ENCODE results near the gene CD200.
"Not testable (repeated sequence)": the region's sequence is repeated elsewhere in the genome, so short reads cannot be mapped to it uniquely, and the experiment has no call there.

Gene CD200

GRCh38 chr3:112395181-112395895 is 62.4 kb downstream of the CD200 start:
- CTCF ChIA-PET: no interaction called here
- TF ChIP-seq ZNF384 (IDR thresholded peaks at IDR 0.05) (no peak), FOXK2 (IDR thresholded peaks at IDR 0.05) (no peak), PKNOX1 (IDR thresholded peaks at IDR 0.05) (no peak), FOXM1 (IDR thresholded peaks at IDR 0.05; ENCODE audit: borderline replicate concordance) (no peak), LEF1 (IDR thresholded peaks at IDR 0.05; ENCODE audit: borderline replicate concordance) (no peak), ARNT (IDR thresholded peaks at IDR 0.05) (no peak)
- DNase-seq (ENCODE audit: extremely low spot score): no peak
- POLR2A ChIA-PET: no interaction called here

GRCh38 chr3:112395896-112396290 is 62.9 kb downstream of the CD200 start:
- TF ChIP-seq BHLHE40 (IDR thresholded peaks at IDR 0.05; ENCODE audit: borderline replicate concordance) (no peak), ARNT (IDR thresholded peaks at IDR 0.05) (no peak), SP1 (IDR thresholded peaks at IDR 0.05) (no peak), HDGF (IDR thresholded peaks at IDR 0.05; ENCODE audit: borderline replicate concordance) (no peak), FOXA1 (IDR thresholded peaks at IDR 0.05) (no peak)
- ChIA-PET CTCF (no interaction called here), POLR2A (no interaction called here)
- DNase-seq (ENCODE audit: extremely low spot score): no peak

- CTCF ChIA-PET: no interaction called here
- no peak for DNase-seq (ENCODE audit: extremely low spot score)
- POLR2A ChIA-PET: no interaction called here
Measured at GRCh38 chr3:112397556-112397955, 64.6 kb downstream of the CD200 start.

GRCh38 chr3:112399064-112399463 is 66.1 kb downstream of the CD200 start:
- ChIA-PET POLR2A (no interaction called here), CTCF (no interaction called here)
- TF ChIP-seq FOXA1 (IDR thresholded peaks at IDR 0.05) (no peak), SP1 (IDR thresholded peaks at IDR 0.05) (no peak), SUZ12 (IDR thresholded peaks at IDR 0.05) (no peak), FOXK2 (IDR thresholded peaks at IDR 0.05) (no peak), HDGF (IDR thresholded peaks at IDR 0.05; ENCODE audit: borderline replicate concordance) (no peak), LEF1 (IDR thresholded peaks at IDR 0.05; ENCODE audit: borderline replicate concordance) (no peak), CTBP1 (IDR thresholded peaks at IDR 0.05; ENCODE audit: borderline replicate concordance) (no peak), ELF4 (IDR thresholded peaks at IDR 0.05) (no peak)
- no peak for DNase-seq (ENCODE audit: extremely low spot score)

More at GRCh38 chr3:112397556-112397955, 64.6 kb downstream of the CD200 start:
- no peak for TF ChIP-seq FOXM1 (IDR thresholded peaks at IDR 0.05; ENCODE audit: borderline replicate concordance)
- TF ChIP-seq ELF4 (IDR thresholded peaks at IDR 0.05): no peak
- TF ChIP-seq ARNT (IDR thresholded peaks at IDR 0.05): no peak
- TF ChIP-seq SUZ12 (IDR thresholded peaks at IDR 0.05): no peak
- TF ChIP-seq BHLHE40 (IDR thresholded peaks at IDR 0.05; ENCODE audit: borderline replicate concordance): no peak
- TF ChIP-seq TARDBP (IDR thresholded peaks at IDR 0.05): no peak
- no peak for TF ChIP-seq FOXK2 (IDR thresholded peaks at IDR 0.05)
- no peak for TF ChIP-seq LEF1 (IDR thresholded peaks at IDR 0.05; ENCODE audit: borderline replicate concordance)
- no peak for TF ChIP-seq ZNF384 (IDR thresholded peaks at IDR 0.05)
- TF ChIP-seq FOXA1 (IDR thresholded peaks at IDR 0.05): no peak
- TF ChIP-seq CTBP1 (IDR thresholded peaks at IDR 0.05; ENCODE audit: borderline replicate concordance): no peak
- TF ChIP-seq NFRKB (IDR thresholded peaks at IDR 0.05): no peak
- TF ChIP-seq SP1 (IDR thresholded peaks at IDR 0.05): no peak
- no peak for TF ChIP-seq PKNOX1 (IDR thresholded peaks at IDR 0.05)

GRCh38 chr3:112399554-112399953 is 66.6 kb downstream of the CD200 start:
- POLR2A ChIA-PET; CTCF ChIA-PET; DNase-seq (ENCODE audit: extremely low spot score): not testable (repeated sequence)

- CTCF ChIA-PET; POLR2A ChIA-PET; DNase-seq (ENCODE audit: extremely low spot score): not testable (repeated sequence)
Measured at GRCh38 chr3:112400317-112400716, 67.4 kb downstream of the CD200 start.

- CTCF ChIA-PET: no interaction called here
- no peak for DNase-seq (ENCODE audit: extremely low spot score)
- no peak for TF ChIP-seq ZNF384 (IDR thresholded peaks at IDR 0.05)
- TF ChIP-seq TARDBP (IDR thresholded peaks at IDR 0.05): no peak
- TF ChIP-seq ARNT (IDR thresholded peaks at IDR 0.05): no peak
- no peak for TF ChIP-seq LEF1 (IDR thresholded peaks at IDR 0.05; ENCODE audit: borderline replicate concordance)
- TF ChIP-seq CTBP1 (IDR thresholded peaks at IDR 0.05; ENCODE audit: borderline replicate concordance): no peak
- no peak for TF ChIP-seq BHLHE40 (IDR thresholded peaks at IDR 0.05; ENCODE audit: borderline replicate concordance)
- TF ChIP-seq SUZ12 (IDR thresholded peaks at IDR 0.05): no peak
- TF ChIP-seq PKNOX1 (IDR thresholded peaks at IDR 0.05): no peak
- no peak for TF ChIP-seq L3MBTL2 (conservative IDR thresholded peaks at IDR 0.05)
- no peak for TF ChIP-seq ELF4 (IDR thresholded peaks at IDR 0.05)
- no peak for TF ChIP-seq FOXA1 (IDR thresholded peaks at IDR 0.05)
- TF ChIP-seq SP1 (IDR thresholded peaks at IDR 0.05): no peak
- TF ChIP-seq FOXK2 (IDR thresholded peaks at IDR 0.05): no peak
- no peak for TF ChIP-seq NFRKB (IDR thresholded peaks at IDR 0.05)
- no peak for TF ChIP-seq FOXM1 (IDR thresholded peaks at IDR 0.05; ENCODE audit: borderline replicate concordance)
- TF ChIP-seq HDGF (IDR thresholded peaks at IDR 0.05; ENCODE audit: borderline replicate concordance): no peak
- POLR2A ChIA-PET: no interaction called here
Measured at GRCh38 chr3:112401617-112402016, 68.7 kb downstream of the CD200 start.

Data from HEK293T (cell line).